ENCODE data around the gene MED13.

The MED13 gene

DNA sequence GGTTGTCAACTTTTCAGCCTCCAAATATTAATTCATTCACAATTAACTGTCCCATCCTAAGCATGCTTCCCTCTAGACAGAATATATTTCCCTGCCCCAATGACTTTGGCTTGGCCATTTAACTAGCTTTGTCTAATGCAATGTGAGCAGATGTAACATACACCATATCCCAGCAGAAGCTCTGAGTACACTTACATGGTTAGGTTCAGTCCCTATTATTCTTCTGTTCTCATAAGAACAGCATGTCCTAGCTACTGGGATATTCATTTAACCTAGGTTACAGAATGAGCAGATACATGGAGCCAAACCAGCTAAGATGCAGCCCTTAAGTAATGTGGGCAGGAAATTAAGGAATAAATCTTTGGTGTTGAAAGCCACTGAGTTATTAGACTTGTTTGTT, 31.8 kb downstream of the MED13 start:
- no peak for DNase-seq (ENCODE audit: low spot score)
- TF ChIP-seq, protein P1, sequence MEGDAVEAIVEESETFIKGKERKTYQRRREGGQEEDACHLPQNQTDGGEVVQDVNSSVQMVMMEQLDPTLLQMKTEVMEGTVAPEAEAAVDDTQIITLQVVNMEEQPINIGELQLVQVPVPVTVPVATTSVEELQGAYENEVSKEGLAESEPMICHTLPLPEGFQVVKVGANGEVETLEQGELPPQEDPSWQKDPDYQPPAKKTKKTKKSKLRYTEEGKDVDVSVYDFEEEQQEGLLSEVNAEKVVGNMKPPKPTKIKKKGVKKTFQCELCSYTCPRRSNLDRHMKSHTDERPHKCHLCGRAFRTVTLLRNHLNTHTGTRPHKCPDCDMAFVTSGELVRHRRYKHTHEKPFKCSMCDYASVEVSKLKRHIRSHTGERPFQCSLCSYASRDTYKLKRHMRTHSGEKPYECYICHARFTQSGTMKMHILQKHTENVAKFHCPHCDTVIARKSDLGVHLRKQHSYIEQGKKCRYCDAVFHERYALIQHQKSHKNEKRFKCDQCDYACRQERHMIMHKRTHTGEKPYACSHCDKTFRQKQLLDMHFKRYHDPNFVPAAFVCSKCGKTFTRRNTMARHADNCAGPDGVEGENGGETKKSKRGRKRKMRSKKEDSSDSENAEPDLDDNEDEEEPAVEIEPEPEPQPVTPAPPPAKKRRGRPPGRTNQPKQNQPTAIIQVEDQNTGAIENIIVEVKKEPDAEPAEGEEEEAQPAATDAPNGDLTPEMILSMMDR (IDR thresholded peaks at IDR 0.05; ENCODE audit: extremely low read depth, insufficient read depth, missing control alignments) = no peak
- in situ Hi-C loops (cut with MboI; ENCODE audit: low pct_unique_long_range_greater_than_20kb, low sequenced_read_pairs, unreplicated experiment) = no loop called here

DNA sequence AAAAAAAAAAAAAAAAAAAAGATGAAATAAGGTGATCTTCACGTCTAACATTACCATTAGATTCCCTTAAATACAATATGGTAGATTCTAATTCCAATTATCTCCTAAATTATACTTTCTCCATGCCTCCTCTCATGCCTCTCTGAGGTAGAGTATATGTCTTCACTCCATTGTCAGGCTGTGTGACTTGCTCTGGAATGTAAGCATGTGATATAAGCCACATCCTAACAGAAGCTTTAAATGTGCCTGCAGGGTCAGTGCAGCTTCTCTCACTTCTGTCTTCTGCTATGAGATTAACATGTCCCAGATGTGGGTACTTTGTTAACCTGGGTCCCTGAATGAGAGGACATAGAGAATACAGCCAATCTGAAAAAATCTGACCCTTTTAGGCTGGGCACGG, 32.6 kb downstream of the MED13 start:
- in situ Hi-C loops (cut with MboI; ENCODE audit: low pct_unique_long_range_greater_than_20kb, low sequenced_read_pairs, unreplicated experiment) = no loop called here
- no peak for DNase-seq (ENCODE audit: low spot score)
- TF ChIP-seq, protein P1 (IDR thresholded peaks at IDR 0.05; ENCODE audit: extremely low read depth, insufficient read depth, missing control alignments) = no peak

DNA sequence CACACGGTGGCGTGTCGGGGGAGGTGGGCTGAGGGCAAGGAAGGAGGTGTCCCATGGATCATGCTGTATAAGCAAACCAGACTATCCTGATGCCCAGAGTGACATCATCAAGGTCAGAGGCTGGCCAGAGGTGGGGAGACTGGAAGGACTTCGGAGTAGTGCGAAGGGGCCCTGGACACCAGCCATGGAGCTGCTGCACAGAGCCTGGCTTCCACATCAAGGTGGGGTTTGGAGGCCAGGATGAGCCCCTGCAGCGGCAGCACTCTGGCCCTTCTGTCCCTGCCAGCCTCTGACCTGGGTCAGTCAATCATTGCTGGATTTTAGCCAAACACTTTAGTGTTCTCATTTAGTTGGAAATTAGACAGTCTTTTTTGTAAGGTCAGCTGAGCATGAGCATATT, 34.8 kb downstream of the MED13 start:
- in situ Hi-C loops (cut with MboI; ENCODE audit: low pct_unique_long_range_greater_than_20kb, low sequenced_read_pairs, unreplicated experiment) = no loop called here
- DNase-seq (ENCODE audit: low spot score) = no peak
- TF ChIP-seq, protein P1 (IDR thresholded peaks at IDR 0.05; ENCODE audit: extremely low read depth, insufficient read depth, missing control alignments) = no peak

DNA sequence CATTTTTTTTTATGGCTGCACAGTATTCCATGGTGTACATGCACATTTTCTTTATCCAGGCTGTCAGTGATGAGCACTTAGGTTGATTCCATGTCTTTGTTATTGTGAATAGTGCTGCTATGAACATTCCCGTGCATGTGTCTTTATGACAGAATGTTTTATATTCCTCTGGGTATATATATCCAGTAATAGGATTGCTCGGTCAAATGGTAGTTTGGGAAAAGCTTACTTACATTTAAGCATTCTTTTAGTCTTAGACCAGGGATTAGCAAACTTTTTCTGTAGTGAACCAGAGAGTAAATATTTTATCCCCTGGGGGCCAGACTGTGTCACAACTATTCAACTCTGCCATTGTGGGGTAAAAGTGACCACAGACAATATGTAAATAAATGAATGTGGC, 40.2 kb downstream of the MED13 start:
- in situ Hi-C loops (cut with MboI; ENCODE audit: low pct_unique_long_range_greater_than_20kb, low sequenced_read_pairs, unreplicated experiment) = no loop called here
- no peak for DNase-seq (ENCODE audit: low spot score)
- TF ChIP-seq, protein P1 (IDR thresholded peaks at IDR 0.05; ENCODE audit: extremely low read depth, insufficient read depth, missing control alignments) = no peak

DNA sequence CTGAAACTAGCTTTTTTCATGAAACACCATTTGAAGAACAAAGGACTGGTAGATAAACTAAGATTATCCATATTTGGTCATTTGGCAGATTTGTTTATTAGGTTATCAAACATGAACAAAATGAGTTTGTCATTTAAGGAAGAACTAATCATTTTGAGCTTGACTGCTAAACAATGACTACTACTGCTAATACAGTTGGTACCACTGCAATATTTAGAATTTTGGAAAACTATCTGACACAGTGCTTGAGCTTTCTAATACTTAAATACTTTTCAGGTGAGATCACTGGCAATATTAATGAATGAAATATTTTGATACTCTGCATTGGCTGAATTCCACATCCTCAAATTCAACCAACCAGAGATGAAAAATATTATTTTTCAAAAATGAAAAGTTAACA, 47.2 kb downstream of the MED13 start:
- DNase-seq (ENCODE audit: low spot score) = no peak
- TF ChIP-seq, protein P1 (IDR thresholded peaks at IDR 0.05; ENCODE audit: extremely low read depth, insufficient read depth, missing control alignments) = no peak
- in situ Hi-C loops (cut with MboI; ENCODE audit: low pct_unique_long_range_greater_than_20kb, low sequenced_read_pairs, unreplicated experiment) = no loop called here

DNA sequence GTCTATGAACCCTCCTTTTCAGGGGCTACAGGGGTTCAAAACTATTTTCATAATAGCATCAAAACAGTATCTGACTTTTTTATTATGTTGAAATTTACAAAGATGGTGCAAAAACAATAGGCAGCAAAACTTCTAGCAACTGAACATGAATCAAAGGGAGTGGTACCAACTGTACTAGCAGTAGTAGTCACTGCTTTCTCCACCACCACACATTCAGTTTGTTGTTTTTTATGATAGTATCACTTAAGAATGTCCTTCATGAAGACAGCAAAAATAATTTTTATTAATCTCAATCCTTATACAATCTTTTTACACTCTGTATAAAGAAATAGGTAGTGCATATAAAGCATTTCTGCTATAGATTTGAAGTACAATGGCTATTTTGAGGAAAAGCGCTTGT, 47.6 kb downstream of the MED13 start:
- DNase-seq (ENCODE audit: low spot score) = no peak
- in situ Hi-C loops (cut with MboI; ENCODE audit: low pct_unique_long_range_greater_than_20kb, low sequenced_read_pairs, unreplicated experiment) = no loop called here
- TF ChIP-seq, protein P1 (IDR thresholded peaks at IDR 0.05; ENCODE audit: extremely low read depth, insufficient read depth, missing control alignments) = no peak

DNA sequence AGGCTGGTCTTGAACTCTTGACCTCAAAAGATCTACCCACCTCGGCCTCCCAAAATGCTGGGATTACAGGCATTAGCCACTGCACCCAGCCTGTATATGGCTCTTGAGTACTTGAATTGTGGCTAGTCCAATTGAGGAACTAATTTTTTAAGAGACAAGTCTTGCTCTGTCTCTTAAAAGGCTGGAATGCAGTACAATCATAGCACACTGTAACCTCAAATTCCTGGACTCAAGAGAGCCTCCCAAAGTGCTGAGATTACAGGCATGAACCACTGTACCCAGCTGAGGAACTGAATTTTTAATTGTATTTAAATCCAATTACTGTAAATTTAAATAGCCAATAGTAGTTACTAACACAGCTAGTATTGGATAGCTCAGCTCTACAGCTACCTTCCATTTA, 50.6 kb downstream of the MED13 start:
- TF ChIP-seq, protein P1 (IDR thresholded peaks at IDR 0.05; ENCODE audit: extremely low read depth, insufficient read depth, missing control alignments) = no peak
- in situ Hi-C loops (cut with MboI; ENCODE audit: low pct_unique_long_range_greater_than_20kb, low sequenced_read_pairs, unreplicated experiment) = no loop called here
- DNase-seq (ENCODE audit: low spot score) = no peak
